Skeletal muscle satellite cell (primary cell): ENCODE results near the gene STOX1.
A peak's percentile ranks its signal among the peaks of the same experiment; 100 is the strongest.
"Not testable (repeated sequence)": the region's sequence is repeated elsewhere in the genome, so short reads cannot be mapped to it uniquely, and the experiment has no call there.

ENCODE experiments used
- H3K27me3 ChIP-seq: 2 replicates; pipeline ENCODE4 v1.7.0; 2013; ENCODE audit warnings: low read length; ENCODE audit not compliant: control insufficient read depth, insufficient read depth
- H3K36me3 ChIP-seq: 2 replicates; pipeline ENCODE4 v1.7.0; 2013; ENCODE audit warnings: mild to moderate bottlenecking, control low read depth, low read length; ENCODE audit not compliant: insufficient read depth
- H3K4me1 ChIP-seq: 2 replicates; pipeline ENCODE4 v1.7.0; 2013; ENCODE audit warnings: low read length; ENCODE audit not compliant: control insufficient read depth, insufficient read depth
- H3K4me2 ChIP-seq: 2 replicates; pipeline ENCODE4 v1.7.0; 2013; ENCODE audit warnings: mild to moderate bottlenecking, low read length
- H3K4me3 ChIP-seq: 2 replicates; pipeline ENCODE4 v1.7.0; 2013; ENCODE audit warnings: low read length
- H3K9ac ChIP-seq: 2 replicates; pipeline ENCODE4 v1.7.0; 2013; ENCODE audit warnings: mild to moderate bottlenecking, low read depth, low read length, moderate library complexity
- H3K9me3 ChIP-seq: replicated peaks from 2 replicates; pipeline ENCODE4 v1.7.0; 2013; ENCODE audit warnings: mild to moderate bottlenecking, control low read depth, low read length

The STOX1 gene

DNA sequence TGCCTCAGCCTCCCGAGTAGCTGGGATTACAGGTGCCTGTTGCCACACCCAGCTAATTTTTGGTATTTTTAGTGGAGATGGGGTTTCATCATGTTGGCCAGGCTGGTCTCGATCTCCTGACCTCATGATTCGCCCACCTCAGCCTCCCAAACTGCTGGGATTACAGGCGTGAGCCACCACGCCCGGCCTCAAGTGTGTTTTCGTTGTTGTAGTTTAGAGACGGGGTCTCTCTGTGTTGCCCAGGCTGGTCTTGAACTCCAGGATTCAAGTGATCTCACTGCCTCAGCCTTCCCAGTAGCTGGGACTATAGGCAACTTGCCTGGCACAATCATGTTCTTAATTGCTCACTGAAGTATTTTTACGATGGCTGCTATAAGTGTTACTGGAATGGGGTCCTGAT, 16.5 kb upstream of the STOX1 start:
- H3K9me3 ChIP-seq, H3K36me3 ChIP-seq, H3K4me2 ChIP-seq, H3K27me3 ChIP-seq, H3K4me1 ChIP-seq, H3K9ac ChIP-seq, H3K4me3 ChIP-seq: not testable (repeated sequence)

GRCh38 chr10:68811314-68812009, 15.9 kb upstream of the STOX1 start:
- H3K9ac ChIP-seq = no peak overlapping the region
- H3K9me3 ChIP-seq = no peaks in the 10 kb centered on the region
- H3K4me3 ChIP-seq = no peak overlapping the region
- H3K36me3 ChIP-seq = no peaks in the 10 kb centered on the region
- no peaks in the 10 kb centered on the region for H3K27me3 ChIP-seq
- no peaks in the 10 kb centered on the region for H3K4me1 ChIP-seq
- no peak overlapping the region for H3K4me2 ChIP-seq

GRCh38 chr10:68812420-68812819, 14.9 kb upstream of the STOX1 start:
- Histone ChIP-seq H3K9me3 (no peaks in the 10 kb centered on the region), H3K4me1 (no peaks in the 10 kb centered on the region), H3K4me2 (no peak overlapping the region), H3K27me3 (no peaks in the 10 kb centered on the region), H3K9ac (no peak overlapping the region), H3K36me3 (no peaks in the 10 kb centered on the region), H3K4me3 (no peak overlapping the region)

GRCh38 chr10:68813559-68813958, 13.8 kb upstream of the STOX1 start:
- Histone ChIP-seq H3K4me1 (no peaks in the 10 kb centered on the region), H3K27me3 (no peaks in the 10 kb centered on the region), H3K4me2 (no peak overlapping the region), H3K4me3 (no peak overlapping the region), H3K9ac (no peak overlapping the region), H3K9me3 (no peaks in the 10 kb centered on the region), H3K36me3 (no peaks in the 10 kb centered on the region)

GRCh38 chr10:68816796-68817412, 10.4 kb upstream of the STOX1 start:
- H3K27me3 ChIP-seq = no peaks in the 10 kb centered on the region
- no peak overlapping the region for H3K9ac ChIP-seq
- H3K4me2 ChIP-seq = no peak overlapping the region
- H3K4me3 ChIP-seq = no peak overlapping the region
- no peaks in the 10 kb centered on the region for H3K36me3 ChIP-seq
- no peaks in the 10 kb centered on the region for H3K9me3 ChIP-seq
- no peaks in the 10 kb centered on the region for H3K4me1 ChIP-seq

DNA sequence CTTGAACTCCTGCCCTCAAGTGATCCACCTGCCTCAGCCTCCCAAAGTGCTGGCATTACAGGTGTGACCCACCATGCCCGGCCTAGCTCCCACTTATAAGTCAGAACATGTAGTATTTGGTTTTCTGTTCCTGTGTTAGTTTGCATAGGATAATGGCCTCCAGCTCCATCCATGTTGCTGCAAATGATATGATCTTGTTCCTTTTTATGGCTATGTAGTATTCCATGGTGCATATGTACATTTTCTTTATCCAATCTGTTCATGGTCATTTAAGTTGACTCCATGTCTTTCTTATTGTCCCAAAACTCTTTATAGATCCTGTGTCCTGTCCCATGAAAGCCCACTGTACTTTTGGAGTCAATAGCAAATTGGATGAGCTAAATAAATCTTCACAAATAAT, 7.0 kb upstream of the STOX1 start:
- not testable (repeated sequence) for H3K4me1 ChIP-seq

GRCh38 chr10:68822626-68823025, 4.7 kb upstream of the STOX1 start:
- H3K4me3 ChIP-seq, H3K4me2 ChIP-seq, H3K9ac ChIP-seq, H3K27me3 ChIP-seq, H3K36me3 ChIP-seq, H3K4me1 ChIP-seq, H3K9me3 ChIP-seq: not testable (repeated sequence)

More for the DNA sequence above, 7.0 kb upstream of the STOX1 start:
- H3K9ac ChIP-seq, H3K9me3 ChIP-seq, H3K4me2 ChIP-seq, H3K36me3 ChIP-seq, H3K27me3 ChIP-seq, H3K4me3 ChIP-seq: not testable (repeated sequence)

- H3K27me3 ChIP-seq = peaks cover 34% of the 10 kb centered on the region
- not testable (repeated sequence) for H3K9ac ChIP-seq, H3K9me3 ChIP-seq, H3K4me1 ChIP-seq, H3K36me3 ChIP-seq
- H3K4me2 ChIP-seq = peak overlapping the region; percentile 98
- peak overlapping the region; percentile 77 for H3K4me3 ChIP-seq
Observed at GRCh38 chr10:68827592-68827959, 245 bp downstream of the STOX1 start.

DNA sequence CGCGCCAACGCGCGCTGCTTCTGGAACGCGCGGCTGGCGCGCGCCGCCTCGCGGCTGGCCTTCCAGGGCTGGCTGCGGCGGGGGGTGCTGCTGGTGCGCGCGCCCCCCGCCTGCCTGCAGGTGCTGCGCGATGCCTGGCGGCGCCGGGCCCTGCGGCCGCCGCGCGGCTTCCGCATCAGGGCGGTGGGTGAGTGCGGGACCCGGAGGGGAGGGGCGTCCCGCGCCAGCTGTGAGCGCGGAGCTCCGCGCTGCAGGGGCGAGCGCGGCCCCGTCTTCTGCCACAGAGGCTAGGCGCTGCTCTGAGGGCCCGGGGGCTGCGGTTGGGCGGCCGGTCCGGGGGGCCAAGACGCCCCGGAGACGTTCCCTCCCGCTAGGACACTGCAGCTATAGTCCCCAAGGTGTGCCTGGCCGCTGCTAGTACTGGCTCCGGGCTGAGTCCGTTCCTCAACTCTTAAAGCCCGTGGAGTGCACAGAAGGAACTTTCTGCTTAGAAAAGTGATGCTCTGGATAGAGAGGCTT, 811 bp downstream of the STOX1 start:
- H3K4me1 ChIP-seq, H3K9ac ChIP-seq, H3K9me3 ChIP-seq, H3K36me3 ChIP-seq: not testable (repeated sequence)
- Histone ChIP-seq H3K4me2 (peak overlapping the region; percentile 73), H3K4me3 (peak overlapping the region; percentile 57), H3K27me3 (peaks cover 34% of the 10 kb centered on the region)

GRCh38 chr10:68828833-68829232, 1.5 kb downstream of the STOX1 start:
- Histone ChIP-seq H3K4me2 (no peak overlapping the region), H3K27me3 (peaks cover 39% of the 10 kb centered on the region), H3K9ac (no peak overlapping the region), H3K36me3 (no peaks in the 10 kb centered on the region), H3K4me3 (no peak overlapping the region), H3K9me3 (no peaks in the 10 kb centered on the region), H3K4me1 (peaks cover 6% of the 10 kb centered on the region)

GRCh38 chr10:68829521-68829920, 2.2 kb downstream of the STOX1 start:
- Histone ChIP-seq H3K4me1 (peaks cover 6% of the 10 kb centered on the region), H3K4me2 (no peak overlapping the region), H3K36me3 (no peaks in the 10 kb centered on the region), H3K27me3 (peaks cover 45% of the 10 kb centered on the region), H3K4me3 (no peak overlapping the region), H3K9ac (no peak overlapping the region), H3K9me3 (no peaks in the 10 kb centered on the region)

DNA sequence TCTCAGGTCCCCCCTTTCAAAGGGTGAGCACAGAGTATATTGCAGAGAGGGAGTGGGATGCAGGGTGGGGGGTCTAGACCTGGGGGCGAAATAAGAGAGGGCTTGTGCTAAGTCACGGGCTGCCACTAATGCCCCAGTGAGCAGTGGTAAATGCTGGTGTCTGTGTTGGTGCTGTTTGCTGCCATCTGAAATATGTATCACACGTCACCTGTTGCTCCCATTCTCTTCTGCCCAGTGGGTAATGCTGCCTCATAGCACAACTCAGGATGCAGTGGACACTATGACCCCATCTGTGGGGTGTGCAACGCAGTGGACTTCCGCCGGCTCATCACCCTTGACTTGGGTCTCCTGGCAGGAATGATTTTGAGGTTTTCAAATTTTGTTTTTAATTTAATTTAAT, 2.6 kb downstream of the STOX1 start:
- Histone ChIP-seq H3K9me3 (no peaks in the 10 kb centered on the region), H3K9ac (no peak overlapping the region), H3K4me3 (no peak overlapping the region), H3K4me2 (no peak overlapping the region), H3K27me3 (peaks cover 45% of the 10 kb centered on the region), H3K4me1 (peaks cover 6% of the 10 kb centered on the region), H3K36me3 (no peaks in the 10 kb centered on the region)
